Measurements from ENCODE around the gene MSI2.

The MSI2 gene

GRCh38 chr17:57404795-57405490 lies 148.6 kb downstream of the MSI2 start:
- Histone ChIP-seq H3K9me3 (ENCODE audit: insufficient read depth, low read length) (no peaks in the 10 kb centered on the region), H3K27me3 (ENCODE audit: insufficient read depth, insufficient read length) (no peaks in the 10 kb centered on the region), H3K36me3 (ENCODE audit: insufficient read depth, insufficient read length, low read length) (peaks cover 34% of the 10 kb centered on the region), H3K4me1 (ENCODE audit: insufficient read depth, insufficient read length) (peaks cover 6% of the 10 kb centered on the region), H3K9ac (ENCODE audit: insufficient read length, low read depth) (no peak overlapping the region), H3K4me3 (ENCODE audit: insufficient read length, low read depth) (no peak overlapping the region)
- TF ChIP-seq ZNF274 (IDR thresholded peaks at IDR 0.05; ENCODE audit: low read depth, low read length) (no peak), SUZ12 (IDR thresholded peaks at IDR 0.05; ENCODE audit: extremely low read depth, insufficient read depth, insufficient read length) (no peak), YY1 (IDR thresholded peaks at IDR 0.05; ENCODE audit: insufficient read depth, insufficient read length) (no peak)
- DNase-seq (ENCODE audit: low read depth, low spot score) = no peak

- TF ChIP-seq SUZ12 (IDR thresholded peaks at IDR 0.05; ENCODE audit: extremely low read depth, insufficient read depth, insufficient read length) (no peak), ZNF274 (IDR thresholded peaks at IDR 0.05; ENCODE audit: low read depth, low read length) (no peak), YY1 (IDR thresholded peaks at IDR 0.05; ENCODE audit: insufficient read depth, insufficient read length) (no peak)
- Histone ChIP-seq H3K9ac (ENCODE audit: insufficient read length, low read depth) (no peak overlapping the region), H3K4me1 (ENCODE audit: insufficient read depth, insufficient read length) (peaks cover 6% of the 10 kb centered on the region), H3K4me3 (ENCODE audit: insufficient read length, low read depth) (no peak overlapping the region), H3K36me3 (ENCODE audit: insufficient read depth, insufficient read length, low read length) (peaks cover 34% of the 10 kb centered on the region), H3K9me3 (ENCODE audit: insufficient read depth, low read length) (no peaks in the 10 kb centered on the region), H3K27me3 (ENCODE audit: insufficient read depth, insufficient read length) (no peaks in the 10 kb centered on the region)
- DNase-seq (ENCODE audit: low read depth, low spot score) = no peak
Observed at GRCh38 chr17:57405491-57406072, 149.3 kb downstream of the MSI2 start.

DNA sequence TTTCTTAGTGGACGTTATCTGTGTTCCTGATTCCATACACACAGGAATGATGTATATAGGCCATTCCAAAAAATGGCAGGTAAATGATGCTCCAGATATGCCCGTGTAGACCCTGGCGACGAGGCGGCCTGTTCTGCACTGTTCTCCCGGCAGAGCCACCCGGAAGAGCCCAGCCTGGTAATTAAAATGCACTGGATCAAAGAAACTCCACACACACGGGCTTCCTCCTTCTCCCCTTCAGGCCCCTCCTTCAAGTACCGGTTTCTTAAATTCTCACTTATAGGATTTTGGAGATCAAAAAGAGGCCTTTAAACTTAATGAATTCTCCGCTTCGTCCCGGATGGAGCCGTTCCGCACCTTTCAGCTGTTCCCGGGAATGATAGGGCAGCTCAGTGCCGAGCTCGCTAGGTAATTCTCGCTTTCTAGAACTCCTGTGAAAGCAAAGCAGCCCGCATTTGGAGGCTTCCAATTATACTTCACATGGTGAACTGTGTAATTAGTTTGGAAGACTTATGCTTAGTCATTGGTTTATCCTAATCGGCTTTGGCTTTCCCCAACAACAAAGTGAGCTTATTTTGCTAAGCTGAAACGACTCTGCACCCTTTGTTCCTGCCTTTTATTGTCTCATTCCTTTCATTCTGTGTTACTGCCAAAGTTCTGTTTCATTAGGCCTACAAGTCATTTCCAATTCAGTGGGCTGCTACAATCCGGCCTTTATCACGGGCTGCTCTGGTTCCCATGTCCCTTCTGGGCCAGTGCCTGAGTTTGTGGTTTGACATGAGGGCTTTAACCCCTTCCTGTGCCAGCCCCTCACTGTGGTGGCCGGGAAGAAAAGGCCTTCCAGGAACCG lies 150.0 kb downstream of the MSI2 start:
- no peak overlapping the region for H3K9ac ChIP-seq (ENCODE audit: insufficient read length, low read depth)
- no peaks in the 10 kb centered on the region for H3K9me3 ChIP-seq (ENCODE audit: insufficient read depth, low read length)
- H3K4me1 ChIP-seq (ENCODE audit: insufficient read depth, insufficient read length) = peaks cover 4% of the 10 kb centered on the region
- H3K27me3 ChIP-seq (ENCODE audit: insufficient read depth, insufficient read length) = no peaks in the 10 kb centered on the region
- TF ChIP-seq YY1 (IDR thresholded peaks at IDR 0.05; ENCODE audit: insufficient read depth, insufficient read length) (no peak), ZNF274 (IDR thresholded peaks at IDR 0.05; ENCODE audit: low read depth, low read length) (no peak), SUZ12 (IDR thresholded peaks at IDR 0.05; ENCODE audit: extremely low read depth, insufficient read depth, insufficient read length) (no peak)
- no peak overlapping the region for H3K4me3 ChIP-seq (ENCODE audit: insufficient read length, low read depth)
- DNase-seq (ENCODE audit: low read depth, low spot score) = no peak
- peaks cover 32% of the 10 kb centered on the region for H3K36me3 ChIP-seq (ENCODE audit: insufficient read depth, insufficient read length, low read length)

DNA sequence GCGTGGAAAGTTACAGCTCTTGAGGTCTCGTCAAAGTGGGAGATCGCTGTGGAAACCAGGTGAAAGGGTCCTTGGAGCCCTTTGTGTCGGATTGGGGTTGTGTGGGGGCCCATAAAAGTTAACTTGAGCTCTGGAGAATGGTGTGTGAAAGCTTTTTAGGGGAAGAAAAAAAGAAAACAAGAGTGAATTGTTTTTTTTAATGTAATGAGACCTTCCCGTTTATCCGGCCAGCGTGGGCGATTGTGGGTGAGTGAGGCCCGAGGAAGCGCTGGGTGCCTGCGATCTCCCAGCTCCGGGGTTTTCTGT lies 150.6 kb downstream of the MSI2 start:
- H3K4me3 ChIP-seq (ENCODE audit: insufficient read length, low read depth) = no peak overlapping the region
- no peak overlapping the region for H3K9ac ChIP-seq (ENCODE audit: insufficient read length, low read depth)
- peaks cover 28% of the 10 kb centered on the region for H3K36me3 ChIP-seq (ENCODE audit: insufficient read depth, insufficient read length, low read length)
- H3K27me3 ChIP-seq (ENCODE audit: insufficient read depth, insufficient read length) = no peaks in the 10 kb centered on the region
- no peak for DNase-seq (ENCODE audit: low read depth, low spot score)
- no peak for TF ChIP-seq SUZ12 (IDR thresholded peaks at IDR 0.05; ENCODE audit: extremely low read depth, insufficient read depth, insufficient read length)
- no peak for TF ChIP-seq YY1 (IDR thresholded peaks at IDR 0.05; ENCODE audit: insufficient read depth, insufficient read length)
- no peak for TF ChIP-seq ZNF274 (IDR thresholded peaks at IDR 0.05; ENCODE audit: low read depth, low read length)
- no peaks in the 10 kb centered on the region for H3K9me3 ChIP-seq (ENCODE audit: insufficient read depth, low read length)
- H3K4me1 ChIP-seq (ENCODE audit: insufficient read depth, insufficient read length) = no peaks in the 10 kb centered on the region

DNA sequence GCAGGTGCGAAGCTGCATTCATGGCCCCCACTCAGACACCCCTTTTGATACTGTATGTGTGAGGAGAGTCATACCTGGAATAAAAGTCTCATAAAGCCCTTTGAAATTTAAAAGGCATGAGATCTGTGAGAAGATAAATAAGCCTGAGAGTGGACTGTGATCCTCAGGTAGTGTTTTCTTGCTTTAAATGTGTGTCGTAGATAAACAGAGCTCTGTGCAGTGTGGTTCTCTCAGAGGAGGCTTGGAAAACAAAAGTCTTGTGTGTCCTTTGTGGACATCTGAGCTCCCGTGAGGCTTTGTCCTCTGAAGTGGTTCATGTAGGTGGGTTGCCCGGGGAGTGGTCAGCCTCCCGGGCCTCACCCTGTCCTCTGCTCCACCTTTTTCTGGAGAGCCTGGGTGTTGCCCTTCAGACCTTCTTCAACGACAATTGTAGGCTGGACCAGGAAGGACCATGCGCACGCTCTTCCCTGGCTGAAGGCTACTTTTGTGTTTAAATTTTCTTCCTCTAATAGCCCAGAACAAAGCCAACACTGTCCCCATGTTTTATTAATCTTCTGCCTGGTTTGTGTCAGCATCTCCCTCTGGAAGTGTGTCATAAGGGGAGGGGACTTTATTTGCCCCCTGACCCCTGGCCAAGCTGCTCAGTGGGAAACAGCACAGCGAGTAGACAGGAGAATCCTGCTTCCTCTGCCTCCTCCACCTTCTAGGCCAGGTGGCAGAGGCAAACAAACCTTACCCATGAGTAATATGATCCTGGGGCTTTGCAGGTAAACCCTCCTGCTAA lies 151.2 kb downstream of the MSI2 start:
- TF ChIP-seq YY1 (IDR thresholded peaks at IDR 0.05; ENCODE audit: insufficient read depth, insufficient read length) (no peak), SUZ12 (IDR thresholded peaks at IDR 0.05; ENCODE audit: extremely low read depth, insufficient read depth, insufficient read length) (no peak)
- no peaks in the 10 kb centered on the region for H3K27me3 ChIP-seq (ENCODE audit: insufficient read depth, insufficient read length)
- H3K9ac ChIP-seq (ENCODE audit: insufficient read length, low read depth) = no peak overlapping the region
- H3K4me1 ChIP-seq (ENCODE audit: insufficient read depth, insufficient read length) = no peaks in the 10 kb centered on the region
- H3K4me3 ChIP-seq (ENCODE audit: insufficient read length, low read depth) = no peak overlapping the region
- DNase-seq (ENCODE audit: low read depth, low spot score) = no peak
- H3K9me3 ChIP-seq (ENCODE audit: insufficient read depth, low read length) = no peaks in the 10 kb centered on the region
- peaks cover 23% of the 10 kb centered on the region for H3K36me3 ChIP-seq (ENCODE audit: insufficient read depth, insufficient read length, low read length)

DNA sequence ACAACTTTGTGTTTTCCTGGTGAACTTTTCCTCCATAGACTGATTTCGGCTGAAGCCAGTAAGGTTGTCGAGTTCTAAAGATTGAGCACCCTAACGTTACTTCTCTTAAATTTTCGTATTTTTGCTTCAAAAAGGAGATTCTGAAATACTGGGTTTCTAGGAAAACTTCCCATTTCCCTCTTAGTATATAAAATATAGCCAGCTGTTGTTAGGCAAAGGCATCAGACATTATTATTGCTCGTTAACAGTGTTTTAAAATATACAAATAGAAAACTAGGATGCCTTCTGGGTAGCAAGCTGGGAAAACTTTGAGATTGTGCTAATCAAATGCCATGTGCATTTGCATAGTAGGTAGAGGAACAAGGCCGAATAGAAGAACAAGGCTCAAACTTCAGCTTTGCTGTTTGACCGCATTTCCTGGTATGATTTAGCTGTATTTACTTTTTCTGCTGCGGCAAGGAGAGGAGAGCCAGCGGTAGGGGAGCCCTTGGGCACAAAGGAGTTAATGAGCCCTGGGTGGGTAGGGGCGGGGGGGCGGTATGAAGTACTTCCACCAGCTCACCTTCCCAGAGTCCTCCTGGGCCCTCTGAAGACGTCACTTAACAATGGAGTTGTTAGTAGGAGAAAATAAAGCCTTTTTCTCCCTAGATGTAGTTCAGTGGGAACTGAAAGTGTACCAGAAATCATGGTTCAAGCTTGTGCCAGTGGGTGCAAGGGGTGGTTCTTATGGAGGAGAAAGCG lies 151.9 kb downstream of the MSI2 start:
- no peak overlapping the region for H3K9ac ChIP-seq (ENCODE audit: insufficient read length, low read depth)
- H3K36me3 ChIP-seq (ENCODE audit: insufficient read depth, insufficient read length, low read length) = peaks cover 15% of the 10 kb centered on the region
- H3K27me3 ChIP-seq (ENCODE audit: insufficient read depth, insufficient read length) = no peaks in the 10 kb centered on the region
- TF ChIP-seq YY1 (IDR thresholded peaks at IDR 0.05; ENCODE audit: insufficient read depth, insufficient read length) (no peak), SUZ12 (IDR thresholded peaks at IDR 0.05; ENCODE audit: extremely low read depth, insufficient read depth, insufficient read length) (no peak), ZNF274 (IDR thresholded peaks at IDR 0.05; ENCODE audit: low read depth, low read length) (no peak)
- H3K4me3 ChIP-seq (ENCODE audit: insufficient read length, low read depth) = no peak overlapping the region
- no peak for DNase-seq (ENCODE audit: low read depth, low spot score)
- no peaks in the 10 kb centered on the region for H3K4me1 ChIP-seq (ENCODE audit: insufficient read depth, insufficient read length)
- H3K9me3 ChIP-seq (ENCODE audit: insufficient read depth, low read length) = no peaks in the 10 kb centered on the region
